Activated naive CD4-positive, alpha-beta T cell treated with anti-CD3 and anti-CD28 coated beads, Interleukin-2, amount 50 U/mL, for 24 hours (primary cell): Measurements from ENCODE around the gene MAML2.

Experiments
- H3K27ac Mint-ChIP-seq: one replicate; pipeline ENCODE4 v1.8.0; 2021; ENCODE audit warnings: mild to moderate bottlenecking, mixed read lengths
- H3K27me3 Mint-ChIP-seq: one replicate; pipeline ENCODE4 v1.8.0; 2021; ENCODE audit warnings: mixed read lengths
- H3K36me3 Mint-ChIP-seq: one replicate; pipeline ENCODE4 v1.8.0; 2021; ENCODE audit warnings: mixed read lengths
- H3K4me1 Mint-ChIP-seq: one replicate; pipeline ENCODE4 v1.8.0; 2021; ENCODE audit warnings: mixed read lengths
- H3K4me3 Mint-ChIP-seq: one replicate; pipeline ENCODE4 v1.8.0; 2021; ENCODE audit warnings: mild to moderate bottlenecking, mixed read lengths
- H3K9me3 Mint-ChIP-seq: one replicate; pipeline ENCODE4 v1.8.0; 2021; ENCODE audit warnings: mixed read lengths

MAML2 gene

DNA sequence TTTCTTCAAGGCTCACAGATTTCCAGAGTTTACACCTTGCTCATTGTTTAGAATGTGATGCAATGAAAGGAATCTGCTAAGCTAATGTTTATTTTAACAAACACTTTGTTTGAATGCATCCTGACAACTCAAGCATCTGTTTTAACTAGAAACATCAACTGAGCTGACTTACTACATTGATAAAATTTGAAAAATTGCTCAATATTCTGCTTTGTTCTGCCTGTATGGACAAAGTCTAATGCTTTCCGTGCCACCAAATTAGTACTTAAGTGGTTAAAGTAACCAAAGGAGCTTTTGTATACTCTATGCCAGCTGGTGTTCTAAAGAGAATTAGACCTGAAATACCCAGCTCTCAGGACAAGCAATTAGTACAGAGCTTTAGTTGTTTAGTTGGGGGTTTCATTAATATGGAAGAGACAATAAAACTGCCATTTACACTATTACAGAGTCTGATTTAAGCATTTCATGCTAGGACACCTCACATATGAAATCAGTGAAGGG is 105.2 kb downstream of the MAML2 start:
- Mint-ChIP-seq H3K27me3 (no peaks in the 10 kb centered on the region), H3K27ac (no peak overlapping the region), H3K4me1 (peaks cover 31% of the 10 kb centered on the region), H3K9me3 (no peaks in the 10 kb centered on the region), H3K4me3 (no peak overlapping the region), H3K36me3 (peaks cover 14% of the 10 kb centered on the region)

DNA sequence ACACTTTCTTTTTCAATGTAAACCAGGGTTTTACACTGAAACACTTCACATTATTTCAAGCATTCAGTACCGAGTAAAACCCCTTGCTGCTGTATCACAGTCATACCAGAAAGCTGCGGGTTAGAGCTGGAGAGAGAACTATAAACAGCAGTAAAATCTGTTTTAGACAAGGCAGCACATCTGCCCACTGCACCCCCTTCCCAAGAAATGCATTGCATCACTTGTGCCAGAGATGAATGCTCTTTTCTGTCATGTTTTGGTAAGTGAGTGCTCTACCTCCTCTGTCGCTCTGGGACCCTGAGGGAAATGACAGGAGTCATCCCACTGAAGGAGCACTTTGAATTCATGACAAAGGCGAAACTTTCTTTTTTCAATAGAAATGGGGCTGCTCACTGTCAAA is 107.2 kb downstream of the MAML2 start:
- peak overlapping the region; percentile 60 for H3K4me3 Mint-ChIP-seq
- H3K27ac Mint-ChIP-seq = peak overlapping the region; percentile 91
- H3K36me3 Mint-ChIP-seq = peaks cover 18% of the 10 kb centered on the region
- peaks cover 25% of the 10 kb centered on the region for H3K4me1 Mint-ChIP-seq
- H3K27me3 Mint-ChIP-seq = no peaks in the 10 kb centered on the region
- H3K9me3 Mint-ChIP-seq = no peaks in the 10 kb centered on the region

DNA sequence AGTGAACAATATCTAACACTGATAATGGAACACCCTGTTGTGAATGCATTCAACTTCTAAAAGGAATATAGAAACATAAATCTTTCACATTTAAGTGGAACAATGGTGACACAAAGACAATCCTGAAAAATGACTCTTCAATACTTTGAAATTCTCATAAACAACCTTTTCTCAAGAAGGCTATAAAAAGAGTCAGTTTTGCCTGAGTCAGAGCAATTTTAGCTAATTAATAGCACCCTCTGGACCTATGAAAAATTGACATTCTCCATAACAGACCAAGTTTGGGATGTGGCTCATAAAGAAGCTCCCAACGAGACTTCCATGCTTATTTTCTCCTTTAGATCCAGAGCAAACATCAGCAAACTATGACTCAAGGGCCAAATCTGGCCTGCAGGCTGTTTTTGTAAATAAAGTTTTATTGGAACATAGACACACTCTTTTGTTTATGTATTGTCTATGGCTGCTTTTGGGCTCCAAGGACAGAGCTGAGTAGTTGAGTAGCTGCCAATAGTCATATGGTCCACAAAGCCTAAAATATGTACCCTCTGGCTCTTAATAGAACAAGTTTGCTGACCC is 108.0 kb downstream of the MAML2 start:
- no peaks in the 10 kb centered on the region for H3K9me3 Mint-ChIP-seq
- peaks cover 18% of the 10 kb centered on the region for H3K36me3 Mint-ChIP-seq
- H3K4me1 Mint-ChIP-seq = peaks cover 31% of the 10 kb centered on the region
- H3K27me3 Mint-ChIP-seq = no peaks in the 10 kb centered on the region
- H3K27ac Mint-ChIP-seq = peak overlapping the region; percentile 91
- H3K4me3 Mint-ChIP-seq = no peak overlapping the region

DNA sequence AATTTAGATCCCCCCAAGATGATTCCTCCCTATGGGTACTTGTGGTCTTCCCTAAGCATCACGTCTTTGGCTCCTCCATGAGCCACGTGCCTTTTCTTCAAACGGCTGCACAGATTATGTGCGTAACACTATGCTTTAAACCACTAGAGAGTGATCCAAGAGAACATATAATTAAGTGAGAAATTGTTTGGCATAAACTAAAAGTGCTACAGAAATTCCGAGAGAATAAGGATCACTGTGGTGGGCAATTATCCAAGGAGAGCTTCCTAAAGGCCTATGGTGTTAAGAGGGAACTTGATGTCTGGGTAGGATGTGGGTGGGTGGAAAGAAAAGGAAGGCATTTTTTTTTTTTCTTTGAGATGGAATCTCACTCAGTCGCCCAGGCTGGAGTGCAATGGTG is 110.9 kb downstream of the MAML2 start:
- Mint-ChIP-seq H3K4me1 (peaks cover 59% of the 10 kb centered on the region), H3K36me3 (peaks cover 23% of the 10 kb centered on the region), H3K27me3 (no peaks in the 10 kb centered on the region), H3K9me3 (no peaks in the 10 kb centered on the region), H3K4me3 (no peak overlapping the region), H3K27ac (no peak overlapping the region)

DNA sequence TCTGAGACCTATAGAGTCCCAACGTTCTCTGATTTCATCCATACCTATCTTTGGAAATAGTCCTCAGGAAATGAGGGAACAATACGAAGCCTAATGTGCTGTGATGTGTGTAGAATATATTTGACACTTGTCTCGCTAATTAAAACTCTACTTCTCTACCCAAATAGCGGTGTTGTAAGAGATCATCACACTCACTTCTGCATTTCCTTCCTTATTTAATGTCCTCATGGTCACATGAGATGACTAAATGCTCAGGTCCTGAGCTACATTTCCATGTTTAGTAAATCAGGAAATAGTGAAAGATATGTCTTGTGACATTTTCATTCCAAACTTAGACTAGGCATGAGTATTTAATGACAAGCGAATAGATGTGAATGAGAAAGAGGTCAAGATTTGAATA is 112.3 kb downstream of the MAML2 start:
- Mint-ChIP-seq H3K27me3 (no peaks in the 10 kb centered on the region), H3K27ac (peak overlapping the region; percentile 81), H3K4me1 (peaks cover 73% of the 10 kb centered on the region), H3K36me3 (peaks cover 24% of the 10 kb centered on the region), H3K4me3 (no peak overlapping the region), H3K9me3 (no peaks in the 10 kb centered on the region)

DNA sequence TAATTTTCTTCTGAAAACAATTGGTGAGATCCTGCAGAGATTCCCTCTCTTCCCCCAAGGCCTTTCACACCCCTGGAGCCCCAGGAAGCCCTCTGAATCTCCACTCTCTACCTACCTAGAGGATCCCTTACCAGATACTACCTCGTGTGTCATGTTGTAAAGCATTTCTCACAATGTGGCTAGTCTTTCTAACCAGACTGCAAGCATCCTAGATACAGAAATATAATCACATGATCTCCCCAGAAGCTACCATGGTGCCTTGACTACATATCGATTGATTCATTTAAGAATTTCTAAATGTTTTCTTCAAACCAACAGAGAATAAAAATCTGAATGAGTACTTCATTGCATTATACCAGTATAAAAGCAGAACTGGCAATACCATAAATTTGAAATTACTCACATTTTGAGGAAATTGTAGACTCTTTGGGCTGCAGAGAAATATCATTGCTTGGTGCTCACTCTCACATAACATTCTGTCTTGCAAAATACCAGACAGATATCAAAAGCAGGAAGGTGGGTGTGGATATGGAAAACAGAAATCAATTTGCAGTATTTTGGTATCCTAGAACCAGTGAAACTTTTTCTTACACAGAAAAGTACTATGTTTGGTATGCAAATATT is 113.5 kb downstream of the MAML2 start:
- Mint-ChIP-seq H3K36me3 (peaks cover 25% of the 10 kb centered on the region), H3K9me3 (no peaks in the 10 kb centered on the region), H3K4me1 (peaks cover 83% of the 10 kb centered on the region), H3K4me3 (peak overlapping the region; percentile 2), H3K27me3 (no peaks in the 10 kb centered on the region), H3K27ac (peak overlapping the region; percentile 73)

DNA sequence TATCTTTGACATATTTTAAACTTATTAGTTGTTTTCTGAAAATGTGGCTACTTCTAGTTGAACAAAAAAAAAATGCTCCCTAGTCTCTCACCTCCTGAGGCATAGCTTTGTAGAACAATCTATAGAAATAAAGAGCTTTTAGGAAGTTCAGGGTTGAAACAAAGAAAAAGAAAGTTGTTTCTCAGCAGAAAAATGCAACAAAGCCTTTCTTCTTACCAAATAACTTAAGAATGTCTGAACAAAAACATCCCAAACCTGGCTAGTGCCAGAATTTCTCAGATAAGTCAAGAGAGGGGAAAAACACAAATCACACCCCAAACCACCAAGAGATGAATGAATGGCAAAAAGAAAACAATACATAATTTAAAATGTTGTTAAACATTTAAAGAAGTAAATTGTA is 114.1 kb downstream of the MAML2 start:
- H3K36me3 Mint-ChIP-seq = peaks cover 27% of the 10 kb centered on the region
- no peaks in the 10 kb centered on the region for H3K27me3 Mint-ChIP-seq
- H3K4me3 Mint-ChIP-seq = peak overlapping the region; percentile 35
- peak overlapping the region; percentile 94 for H3K27ac Mint-ChIP-seq
- no peaks in the 10 kb centered on the region for H3K9me3 Mint-ChIP-seq
- peaks cover 86% of the 10 kb centered on the region for H3K4me1 Mint-ChIP-seq

DNA sequence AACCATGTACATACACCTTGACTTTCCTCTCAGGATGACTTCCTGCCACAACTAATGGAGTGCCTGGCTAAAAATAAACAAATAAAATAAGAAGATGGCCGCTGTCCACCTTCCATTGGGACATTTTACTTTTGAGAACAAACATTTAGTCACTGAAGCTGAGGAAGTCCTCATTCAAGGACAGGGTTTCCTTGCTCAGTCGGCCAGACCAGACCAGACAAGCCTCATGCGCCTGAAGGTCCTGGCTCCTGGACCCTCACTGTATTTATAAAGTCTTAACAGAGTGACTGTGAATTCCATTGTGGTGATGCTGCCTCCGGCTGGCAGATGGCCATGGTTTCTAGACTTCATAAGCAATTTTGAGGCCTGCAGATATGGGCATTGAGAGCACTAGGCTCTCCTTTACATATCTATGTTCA is 114.5 kb downstream of the MAML2 start:
- Mint-ChIP-seq H3K4me1 (peaks cover 85% of the 10 kb centered on the region), H3K27ac (peak overlapping the region; percentile 94), H3K9me3 (no peaks in the 10 kb centered on the region), H3K36me3 (peaks cover 25% of the 10 kb centered on the region), H3K27me3 (no peaks in the 10 kb centered on the region), H3K4me3 (no peak overlapping the region)

DNA sequence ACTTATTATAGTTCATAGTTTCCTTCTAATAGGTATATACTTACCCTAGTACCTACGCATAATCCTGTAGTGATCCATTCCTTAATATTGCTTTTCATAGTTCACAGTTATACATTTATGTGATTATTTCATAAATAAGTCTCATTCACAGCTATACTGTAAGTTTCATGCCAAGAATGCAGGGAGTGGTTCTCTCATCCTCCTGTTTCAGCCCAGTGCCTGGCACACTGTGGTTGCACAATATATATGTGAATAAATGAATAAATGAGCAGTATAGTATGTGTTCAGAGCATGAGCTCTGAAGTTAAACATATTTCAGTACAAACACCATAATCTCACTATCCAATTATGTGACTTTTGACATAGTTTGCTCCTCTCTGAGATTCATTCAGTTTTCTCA is 115.8 kb downstream of the MAML2 start:
- peak overlapping the region; percentile 71 for H3K27ac Mint-ChIP-seq
- no peaks in the 10 kb centered on the region for H3K27me3 Mint-ChIP-seq
- peaks cover 27% of the 10 kb centered on the region for H3K36me3 Mint-ChIP-seq
- H3K4me3 Mint-ChIP-seq = no peak overlapping the region
- H3K4me1 Mint-ChIP-seq = peaks cover 92% of the 10 kb centered on the region
- no peaks in the 10 kb centered on the region for H3K9me3 Mint-ChIP-seq

DNA sequence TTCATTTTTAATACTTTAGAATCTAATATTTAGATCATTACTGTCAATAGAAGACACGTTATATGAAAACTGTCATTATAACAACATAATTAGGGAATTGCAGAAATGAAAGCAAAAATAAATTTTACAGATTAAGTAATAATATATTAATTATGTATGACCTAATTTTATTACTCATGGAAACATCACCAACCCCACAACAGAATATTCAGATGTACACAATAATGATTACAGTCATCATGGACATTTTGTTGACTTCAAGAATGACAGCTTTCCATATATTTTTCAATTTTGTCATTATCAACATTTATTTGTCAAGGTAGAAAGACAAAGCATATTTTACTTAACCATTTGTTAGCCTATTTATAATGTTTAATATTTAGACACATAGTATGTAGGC is 119.9 kb downstream of the MAML2 start:
- Mint-ChIP-seq H3K9me3 (no peaks in the 10 kb centered on the region), H3K36me3 (peaks cover 26% of the 10 kb centered on the region), H3K4me3 (no peak overlapping the region), H3K27ac (peak overlapping the region; percentile 78), H3K4me1 (peaks cover 90% of the 10 kb centered on the region), H3K27me3 (no peaks in the 10 kb centered on the region)

DNA sequence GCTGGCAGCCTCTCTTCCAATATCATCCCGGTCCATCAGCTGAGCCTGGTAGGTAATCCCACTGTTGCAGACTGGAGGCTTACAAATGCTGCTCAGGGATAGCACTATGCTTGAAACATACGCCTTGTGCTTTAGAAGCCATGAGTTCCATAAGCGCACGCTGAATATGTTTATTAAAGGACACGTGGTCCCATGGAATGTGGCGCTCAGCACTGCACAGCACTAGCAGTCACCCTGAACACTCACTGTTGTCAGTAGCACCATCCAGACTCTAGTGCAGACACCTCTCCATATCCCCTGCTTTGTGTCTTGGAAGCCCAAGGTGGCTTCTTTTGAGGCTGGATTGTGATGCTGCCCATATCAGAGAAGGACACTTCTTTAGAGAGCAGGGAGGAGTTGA is 120.9 kb downstream of the MAML2 start:
- Mint-ChIP-seq H3K9me3 (no peaks in the 10 kb centered on the region), H3K27ac (peak overlapping the region; percentile 93), H3K36me3 (peaks cover 25% of the 10 kb centered on the region), H3K4me1 (peaks cover 90% of the 10 kb centered on the region), H3K27me3 (no peaks in the 10 kb centered on the region), H3K4me3 (peak overlapping the region; percentile 54)

DNA sequence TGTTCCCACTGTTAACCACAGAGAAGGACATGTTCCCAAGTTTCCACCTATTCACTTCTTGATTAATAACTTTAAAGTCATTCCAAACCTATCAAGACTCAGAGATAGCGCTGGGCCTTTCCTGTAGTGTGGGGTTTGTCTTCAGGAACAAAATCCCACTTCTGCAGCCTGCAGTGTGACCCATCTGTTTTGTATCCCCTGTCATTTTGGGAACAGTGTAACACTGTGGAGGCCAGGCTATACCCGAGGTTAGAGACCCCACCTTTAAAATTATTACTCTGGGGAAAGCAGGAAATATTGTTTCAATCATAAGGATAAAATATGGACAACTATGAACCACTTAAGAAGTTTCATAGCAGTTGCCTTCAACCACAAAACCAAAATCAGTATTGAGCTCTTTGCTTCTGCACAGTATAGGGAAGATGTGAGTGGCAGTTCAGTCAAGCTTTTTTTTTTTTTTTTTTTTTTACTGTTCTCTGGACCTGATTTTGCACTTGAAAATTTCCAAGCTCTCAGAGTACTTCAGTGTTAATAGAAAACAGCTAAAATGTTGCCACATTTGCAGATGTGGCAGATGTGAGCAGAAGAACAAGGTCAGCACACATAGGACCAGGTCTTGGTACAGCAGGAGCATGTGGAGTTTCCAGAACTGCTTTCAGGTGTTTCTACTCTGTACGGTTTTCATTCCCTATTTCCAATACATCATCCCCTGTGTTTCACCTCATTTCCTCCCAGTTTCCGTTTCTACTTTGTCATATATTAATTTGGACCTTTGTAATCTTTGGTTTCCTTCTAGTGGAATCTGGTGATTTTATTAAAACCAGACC is 121.5 kb downstream of the MAML2 start:
- Mint-ChIP-seq H3K9me3 (no peaks in the 10 kb centered on the region), H3K36me3 (peaks cover 24% of the 10 kb centered on the region), H3K4me3 (peak overlapping the region; percentile 54), H3K4me1 (peaks cover 90% of the 10 kb centered on the region), H3K27ac (peak overlapping the region; percentile 93), H3K27me3 (no peaks in the 10 kb centered on the region)

DNA sequence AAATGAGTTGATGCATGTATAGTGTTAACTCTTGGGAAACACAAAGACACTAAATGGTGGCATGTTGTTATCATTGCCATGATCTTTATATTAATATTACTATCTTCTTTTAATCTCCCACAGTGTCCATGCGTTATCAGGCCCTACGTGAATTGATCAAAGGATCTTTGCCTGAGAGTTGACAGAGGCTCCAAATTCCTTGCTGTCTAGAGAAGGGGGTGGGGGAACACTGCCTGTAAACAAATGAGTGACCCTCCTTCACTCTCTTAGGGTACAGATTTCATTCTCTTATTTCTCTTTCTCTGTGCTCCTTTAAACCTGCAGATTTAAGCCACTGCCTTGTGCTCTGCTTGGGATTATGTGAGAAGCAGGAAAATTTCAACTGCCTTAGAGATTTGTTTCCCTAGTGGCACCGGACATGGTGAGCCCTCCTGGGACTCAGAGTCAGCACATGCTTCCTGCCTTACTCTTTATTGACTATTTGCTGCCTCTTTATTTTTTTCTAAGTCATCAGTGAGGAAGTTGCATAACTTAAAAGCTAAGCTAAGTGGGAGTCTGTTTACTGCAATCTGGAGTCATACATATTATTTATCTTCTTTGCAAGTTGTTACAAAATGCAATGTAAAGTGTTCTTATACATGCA is 122.9 kb downstream of the MAML2 start:
- Mint-ChIP-seq H3K27ac (peak overlapping the region; percentile 98), H3K9me3 (no peaks in the 10 kb centered on the region), H3K4me3 (peak overlapping the region; percentile 64), H3K36me3 (peaks cover 23% of the 10 kb centered on the region), H3K4me1 (peaks cover 92% of the 10 kb centered on the region), H3K27me3 (no peaks in the 10 kb centered on the region)

DNA sequence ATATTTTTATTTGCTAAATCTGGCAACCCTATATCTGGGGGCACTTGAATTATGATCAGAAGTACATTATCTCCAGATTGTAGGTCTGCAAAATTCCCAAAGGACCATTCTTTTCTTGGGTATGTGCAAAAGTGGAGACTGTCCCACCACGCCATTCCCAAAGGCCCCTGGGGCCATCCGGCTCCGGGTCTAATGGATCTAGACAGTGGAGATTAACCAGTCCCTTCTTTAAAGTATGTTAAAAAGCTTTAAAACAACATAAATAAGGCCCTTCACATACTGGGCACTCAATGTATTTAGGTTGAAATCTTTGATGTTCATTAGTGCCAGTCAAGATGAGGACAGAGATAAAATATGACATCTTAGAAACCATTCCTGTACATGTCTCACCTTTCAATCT is 124.1 kb downstream of the MAML2 start:
- no peak overlapping the region for H3K4me3 Mint-ChIP-seq
- H3K36me3 Mint-ChIP-seq = peaks cover 14% of the 10 kb centered on the region
- no peaks in the 10 kb centered on the region for H3K9me3 Mint-ChIP-seq
- peak overlapping the region; percentile 69 for H3K27ac Mint-ChIP-seq
- no peaks in the 10 kb centered on the region for H3K27me3 Mint-ChIP-seq
- peaks cover 92% of the 10 kb centered on the region for H3K4me1 Mint-ChIP-seq

DNA sequence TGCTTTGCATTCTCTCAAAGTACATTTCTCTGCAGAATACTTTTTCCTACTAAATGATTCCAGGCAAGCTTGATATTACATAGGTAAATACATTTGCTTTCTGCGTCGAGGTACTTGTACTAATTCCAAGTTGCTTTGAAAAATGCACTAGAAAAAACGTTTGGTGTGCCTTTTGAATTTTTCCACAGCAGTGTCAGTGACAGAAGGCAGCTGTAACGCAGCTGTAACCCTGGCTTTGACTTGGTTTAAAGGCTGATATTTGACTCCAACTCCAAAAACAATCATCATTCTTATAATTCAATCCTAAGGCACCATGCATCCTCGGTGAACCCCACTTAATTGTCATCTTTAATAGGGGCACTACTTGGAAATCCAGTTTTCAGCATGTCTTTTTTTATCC is 125.0 kb downstream of the MAML2 start:
- Mint-ChIP-seq H3K9me3 (no peaks in the 10 kb centered on the region), H3K36me3 (peaks cover 9% of the 10 kb centered on the region), H3K27me3 (no peaks in the 10 kb centered on the region), H3K27ac (peak overlapping the region; percentile 97), H3K4me3 (no peak overlapping the region), H3K4me1 (peaks cover 93% of the 10 kb centered on the region)
